Stimulated activated CD4-positive, alpha-beta T cell treated with anti-CD3 and anti-CD28 coated beads, Interleukin-1b, Interleukin-23, amount 100 ng/mL, for 24 hours (primary cell): ENCODE results near the gene NPM3.

Source experiments
- DNase-seq, 4 experiments: peaks; one replicate each; pipeline ENCODE4 v3.0.0-alpha.2; 2020; ENCODE audit warnings: low read depth in 4 of 4, low spot score in 1 of 4

NPM3 gene

DNA sequence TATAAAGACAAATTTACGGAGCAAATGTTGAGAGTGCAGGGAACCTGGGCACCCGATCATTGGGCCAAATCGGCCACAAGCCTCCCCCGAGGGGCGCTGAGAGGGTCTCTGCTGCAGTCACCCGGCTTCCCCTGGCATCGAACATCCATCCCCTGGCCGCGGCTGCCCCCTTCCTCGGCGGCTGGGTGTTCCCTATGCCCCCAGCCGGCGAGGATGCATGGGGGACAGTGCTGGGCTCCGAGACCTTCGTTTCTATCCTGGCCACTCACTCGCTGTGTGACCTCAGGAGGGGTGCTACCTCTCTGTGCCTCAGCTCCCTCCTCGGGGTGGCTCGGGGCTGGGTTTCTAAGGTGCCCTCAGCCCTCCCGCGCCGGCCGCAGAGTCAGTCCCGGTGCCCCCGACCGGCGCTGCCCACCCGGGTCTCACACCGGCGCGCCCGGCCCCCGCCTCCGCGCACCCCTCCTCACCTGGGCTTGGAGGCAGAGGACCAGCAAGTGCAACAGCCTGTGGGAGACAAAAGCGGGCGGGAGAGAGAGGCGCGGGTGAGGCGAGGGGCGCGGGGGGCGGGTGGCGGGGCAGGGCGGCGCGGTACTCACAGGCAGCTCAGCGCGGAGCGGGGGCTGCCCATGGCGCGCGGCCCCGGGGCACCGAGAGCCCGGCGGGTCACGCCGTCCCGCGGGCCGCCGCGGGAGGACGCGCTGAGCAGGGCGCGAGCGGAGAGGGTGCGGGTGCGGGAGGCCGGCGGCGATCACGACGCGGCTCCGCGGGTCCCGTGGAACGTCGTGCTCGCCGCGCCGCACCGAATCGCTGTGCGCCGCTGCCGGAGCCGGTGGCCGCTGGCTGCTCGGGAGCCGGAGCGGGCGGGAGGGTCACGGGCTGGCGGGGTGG, 7.7 kb downstream of the NPM3 start, which contains the start of gene FGF8:
TSS of gene FGF8 (minus strand) at position 842 of the 888 bp plus-strand sequence. CDS start at position 628, 214 bp downstream.
- no peak for DNase-seq

DNA sequence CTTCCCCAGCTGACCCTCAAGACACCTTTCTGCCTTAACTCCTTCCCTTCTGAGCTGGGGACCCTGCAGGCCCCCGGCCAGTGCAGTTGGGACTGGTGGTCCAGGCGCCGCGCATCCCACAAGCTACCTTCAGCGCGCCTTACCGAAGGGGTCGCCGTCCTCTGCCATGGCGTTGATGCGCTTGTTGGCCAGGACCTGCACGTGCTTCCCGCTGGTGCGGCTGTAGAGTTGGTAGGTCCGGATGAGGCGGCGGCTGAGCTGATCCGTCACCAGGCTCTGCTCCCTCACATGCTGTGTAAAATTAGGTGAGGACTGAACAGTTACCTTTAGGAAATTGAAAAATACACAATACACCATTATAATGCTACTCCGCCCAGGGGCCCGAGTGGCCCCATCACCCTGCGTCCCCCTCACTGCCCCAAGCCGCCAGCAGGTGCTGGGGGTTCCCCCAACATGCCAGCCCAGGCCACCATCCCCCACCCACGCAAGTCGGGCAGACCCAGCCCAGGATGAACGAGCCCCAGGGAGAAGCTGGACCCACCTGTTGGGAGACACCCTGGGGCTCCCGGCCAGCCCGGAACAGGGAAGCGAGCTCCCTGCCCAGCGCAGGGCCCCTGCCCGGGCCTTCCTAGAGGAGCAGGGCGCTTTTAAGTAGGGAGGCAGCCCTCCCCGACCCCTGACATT, 8.5 kb downstream of the NPM3 start:
- no peak for DNase-seq

DNA sequence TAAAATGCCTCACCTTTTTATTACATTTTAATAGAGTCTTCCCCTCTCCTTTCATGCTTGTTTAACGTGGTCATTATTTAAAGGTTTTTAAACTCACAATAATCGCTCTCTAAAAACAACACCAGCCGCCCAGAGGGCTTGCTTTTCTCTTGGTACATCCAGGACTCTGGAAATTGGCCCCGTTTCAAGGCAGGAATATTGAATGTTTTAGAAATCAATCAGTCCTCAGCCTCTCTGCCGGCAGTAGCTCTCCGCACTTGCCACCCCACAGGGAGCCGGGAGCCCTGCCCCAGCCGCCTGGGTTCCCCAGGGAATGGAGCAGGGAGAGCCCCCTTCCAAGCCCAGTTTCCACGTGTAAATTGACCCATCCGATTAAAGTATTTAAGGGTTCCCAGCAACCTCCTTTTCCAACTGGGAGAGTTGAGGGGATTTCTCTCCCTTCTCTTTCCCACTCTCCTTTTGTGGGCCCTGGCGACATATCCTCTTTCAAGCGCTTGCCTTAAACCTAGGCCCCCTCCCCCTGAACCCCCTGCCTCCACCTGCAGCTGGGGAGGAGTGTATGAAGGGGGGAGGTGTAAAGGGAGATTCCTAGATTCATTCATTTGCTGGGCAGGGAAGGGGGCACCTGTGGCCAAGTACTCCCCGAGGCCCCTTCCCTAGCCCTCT, 9.2 kb downstream of the NPM3 start:
- no peak for DNase-seq

DNA sequence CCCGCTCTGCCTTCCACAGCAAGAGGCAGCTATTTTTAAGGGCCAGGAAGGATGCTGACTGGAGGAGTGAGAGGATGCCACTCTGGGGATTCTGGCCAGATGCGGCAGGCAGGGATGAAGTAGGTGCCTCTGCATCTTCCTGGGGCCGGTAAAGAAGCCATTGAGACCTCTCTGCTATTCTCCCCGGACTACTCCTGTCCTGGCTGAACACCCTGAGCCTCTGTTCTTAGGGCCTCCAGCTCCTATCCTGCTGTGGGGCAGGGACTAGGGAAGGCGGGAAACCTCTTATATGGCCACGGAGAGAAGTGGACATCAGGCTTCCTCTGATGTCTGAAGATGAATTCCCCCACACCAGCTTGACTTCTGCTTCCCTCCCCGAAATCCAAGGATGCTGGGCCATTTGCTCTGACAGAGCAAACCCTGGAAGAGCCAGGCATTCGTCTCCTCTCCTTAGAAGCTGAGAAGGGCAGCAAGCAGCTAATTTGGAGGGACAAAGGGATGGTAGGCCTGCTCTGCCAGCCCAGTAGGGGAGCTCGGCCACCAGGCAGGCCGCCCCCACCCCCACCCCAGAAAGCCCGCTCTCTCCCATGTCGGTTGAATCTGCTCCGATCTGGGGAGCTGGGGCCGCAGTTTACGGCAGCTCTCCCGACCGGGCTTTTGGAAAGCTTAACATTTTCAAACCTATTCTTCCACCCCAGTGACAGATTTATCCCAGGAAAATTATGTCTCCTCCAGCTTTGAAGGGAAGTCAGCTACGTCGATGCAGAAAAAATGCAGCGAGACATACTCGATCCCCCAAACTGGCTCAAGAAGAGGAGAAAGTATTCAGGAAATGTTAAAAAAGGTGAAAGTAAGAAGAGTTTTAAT, 10.1 kb downstream of the NPM3 start:
- no peak for DNase-seq

DNA sequence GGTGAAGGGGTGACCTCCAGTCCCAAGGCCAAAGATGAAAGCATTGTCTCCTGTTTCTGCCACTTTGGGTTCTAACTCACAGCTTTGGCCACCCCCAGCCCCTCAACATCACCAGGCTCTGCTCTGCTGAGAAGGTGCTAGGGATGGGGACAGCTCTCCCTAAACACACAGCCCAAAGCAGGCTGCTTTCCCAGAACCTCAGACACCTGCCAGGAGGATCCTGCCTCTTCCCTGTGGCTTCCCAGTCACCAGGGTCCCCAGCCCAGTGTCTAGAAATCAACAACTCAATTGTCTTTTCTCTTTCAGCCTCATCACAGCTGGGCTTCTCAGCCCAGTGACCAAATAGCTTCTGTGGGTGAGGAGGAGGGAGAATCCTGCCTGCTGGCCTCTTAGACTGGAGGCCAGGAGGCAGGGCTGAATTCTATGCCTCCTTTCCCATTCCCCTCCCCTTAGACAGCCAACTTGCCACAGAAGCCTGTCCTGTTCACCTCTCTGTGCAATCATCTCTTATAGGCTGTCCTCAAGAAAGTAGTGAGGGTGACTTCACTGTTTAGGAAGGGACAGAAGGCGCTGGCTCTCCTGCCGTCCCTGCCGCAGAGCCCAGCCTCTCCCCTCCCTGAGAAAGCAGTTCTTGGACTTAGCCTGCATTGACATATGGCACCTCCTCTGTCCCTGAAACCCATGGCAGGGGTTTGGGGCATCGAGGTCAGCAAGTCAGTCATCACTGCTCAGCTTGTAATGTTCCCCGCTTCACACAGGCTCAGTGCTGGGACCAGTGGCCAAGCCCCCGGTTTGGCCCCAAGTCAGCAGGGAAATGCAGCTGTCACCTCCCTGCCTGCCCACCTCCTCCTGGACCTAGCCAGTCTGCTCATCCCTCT, 11.0 kb downstream of the NPM3 start:
- DNase-seq = no peak

DNA sequence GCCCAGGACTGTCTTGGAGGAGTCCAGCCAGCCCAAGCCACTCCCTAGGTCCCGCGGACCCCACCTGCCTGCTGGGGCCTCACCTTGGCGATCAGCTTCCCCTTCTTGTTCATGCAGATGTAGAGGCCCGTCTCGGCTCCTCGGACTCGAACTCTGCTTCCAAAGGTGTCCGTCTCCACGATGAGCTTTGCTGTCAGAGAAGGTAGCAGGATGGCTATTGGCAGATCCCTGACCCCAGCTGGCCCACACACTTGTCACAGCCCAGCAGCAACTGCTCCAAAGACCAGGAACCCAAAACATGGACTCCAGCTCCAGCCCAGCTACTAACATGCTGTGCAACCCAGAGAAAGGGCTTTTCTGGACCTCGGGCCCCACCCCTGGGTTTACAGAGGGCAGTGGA, 11.9 kb downstream of the NPM3 start:
- DNase-seq = no peak

DNA sequence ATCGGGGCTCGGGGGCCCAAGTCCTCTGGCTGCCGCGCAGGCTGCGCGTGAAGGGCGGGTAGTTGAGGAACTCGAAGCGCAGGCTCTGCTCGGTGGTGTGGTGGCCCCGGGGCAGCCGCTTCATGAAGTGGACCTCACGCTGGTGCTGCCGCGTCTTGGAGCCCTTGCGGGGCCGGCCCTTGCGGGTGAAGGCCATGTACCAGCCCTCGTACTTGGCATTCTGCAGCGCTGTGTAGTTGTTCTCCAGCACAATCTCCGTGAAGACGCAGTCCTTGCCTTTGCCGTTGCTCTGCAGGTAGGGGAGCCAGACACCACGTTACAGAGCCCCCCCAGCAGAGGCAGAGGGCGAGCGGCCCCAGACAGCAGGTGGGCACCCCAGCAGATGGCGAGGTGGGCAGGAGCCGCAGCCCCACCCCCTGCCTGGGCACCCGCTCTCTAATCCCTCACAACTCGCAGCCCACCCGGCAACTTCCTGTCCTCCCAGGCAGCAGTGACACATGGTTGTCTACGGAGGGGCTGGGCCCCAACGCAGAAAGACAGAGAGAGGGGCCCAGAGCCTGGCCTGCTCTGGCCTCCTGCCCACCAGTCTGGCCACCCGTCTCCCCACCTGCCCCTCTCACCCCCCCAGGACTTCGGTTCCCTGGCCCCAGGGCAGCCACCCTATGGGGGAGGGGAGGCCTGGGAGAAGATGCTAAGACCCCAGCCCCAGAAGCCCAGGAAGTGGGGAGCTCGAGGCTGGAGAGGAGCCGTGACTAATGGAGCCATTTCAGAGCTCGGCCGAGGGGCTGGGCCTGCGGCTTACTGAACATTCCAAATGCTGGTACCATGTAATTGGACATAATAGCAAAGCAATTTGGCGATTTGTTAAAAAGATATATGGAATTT, 12.7 kb downstream of the NPM3 start:
- DNase-seq = no peak

DNA sequence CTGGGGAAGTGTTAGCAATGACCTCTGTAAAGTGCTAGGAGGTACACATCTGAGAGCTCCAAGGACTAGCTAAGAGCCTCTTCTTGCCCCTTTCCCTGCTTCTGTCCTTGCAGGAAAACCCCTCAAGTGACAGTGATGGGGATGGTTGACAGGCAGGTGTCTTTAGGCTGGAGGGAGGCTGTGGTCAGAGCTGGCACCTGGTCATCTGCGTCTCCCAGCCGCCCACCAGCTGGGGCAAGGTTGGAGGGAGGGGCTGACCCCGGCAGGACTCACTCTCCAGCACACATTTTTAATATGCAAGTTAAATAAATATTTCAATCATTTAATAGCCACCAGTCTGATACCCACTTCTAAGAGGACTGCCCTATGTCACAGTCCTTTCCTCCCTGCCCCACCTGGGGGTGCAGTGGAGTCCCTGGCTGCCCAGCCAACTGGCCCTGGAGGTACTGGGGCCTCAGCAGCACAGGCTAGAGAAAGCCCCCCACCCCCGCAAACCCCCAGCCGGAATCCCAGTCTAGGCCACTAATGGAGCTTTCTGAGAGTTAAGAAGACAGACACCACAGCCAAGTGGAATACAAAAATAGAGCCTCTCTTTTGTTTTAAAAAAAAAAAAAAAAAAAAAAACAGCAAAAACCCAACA, 13.6 kb downstream of the NPM3 start:
- DNase-seq = no peak

DNA sequence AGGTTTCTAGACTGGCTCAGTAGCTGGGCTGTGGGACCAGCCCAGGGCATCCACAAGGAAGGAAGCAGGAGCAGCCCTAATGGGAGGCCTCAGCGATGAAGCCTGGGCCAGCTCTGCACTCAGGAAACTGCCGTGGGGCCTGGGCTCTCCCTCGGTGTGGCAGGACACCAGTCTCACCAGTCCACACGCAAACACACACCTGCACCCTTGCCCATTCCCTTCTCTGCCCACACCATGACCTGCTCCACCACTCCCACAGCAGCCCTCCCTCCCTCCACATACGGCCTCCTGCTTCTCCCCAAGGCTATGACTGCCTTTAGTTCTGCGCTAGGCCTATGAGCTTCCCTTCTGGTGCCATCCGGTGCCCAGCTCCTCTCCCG, 14.5 kb downstream of the NPM3 start:
- no peak for DNase-seq

DNA sequence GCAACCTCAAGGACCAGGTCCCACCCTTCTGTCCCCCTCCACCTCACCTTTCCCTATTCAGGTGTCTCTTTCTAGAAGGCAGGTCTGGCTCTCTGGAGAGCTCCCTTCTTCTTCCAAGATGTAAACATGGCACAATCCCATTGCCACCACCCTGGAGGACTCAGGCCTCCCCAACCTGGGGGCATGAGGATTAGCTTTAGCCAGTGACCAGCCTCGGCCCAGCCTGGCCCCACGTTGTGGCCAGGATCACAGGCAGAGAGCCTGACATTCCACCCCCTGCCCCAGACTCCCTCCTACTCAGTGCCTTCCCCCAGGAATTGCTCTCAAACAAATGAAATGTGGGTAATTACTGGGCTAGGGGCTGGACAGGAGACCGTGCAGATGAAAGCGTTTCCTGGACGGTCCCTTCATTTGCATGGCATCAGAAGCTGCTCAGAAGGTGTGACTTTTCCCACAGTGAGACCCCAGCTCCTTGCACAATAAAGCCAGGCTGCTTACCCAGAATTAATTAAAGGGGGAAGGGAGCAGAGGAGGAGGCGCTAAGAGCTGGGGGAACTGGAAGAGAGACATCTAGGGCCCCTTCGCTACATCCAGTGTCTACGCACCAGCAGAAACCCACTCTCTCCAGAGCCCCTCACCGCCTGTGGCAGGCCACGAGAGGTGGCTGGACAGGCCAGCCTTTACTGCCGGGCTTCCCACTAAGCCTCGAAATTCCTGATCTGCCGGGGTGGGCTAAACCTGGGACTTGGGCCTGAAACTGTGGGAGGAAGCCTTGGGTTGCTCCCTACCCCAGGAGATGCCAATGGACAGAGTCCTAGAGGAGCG, 15.1 kb downstream of the NPM3 start:
- DNase-seq = no peak

DNA sequence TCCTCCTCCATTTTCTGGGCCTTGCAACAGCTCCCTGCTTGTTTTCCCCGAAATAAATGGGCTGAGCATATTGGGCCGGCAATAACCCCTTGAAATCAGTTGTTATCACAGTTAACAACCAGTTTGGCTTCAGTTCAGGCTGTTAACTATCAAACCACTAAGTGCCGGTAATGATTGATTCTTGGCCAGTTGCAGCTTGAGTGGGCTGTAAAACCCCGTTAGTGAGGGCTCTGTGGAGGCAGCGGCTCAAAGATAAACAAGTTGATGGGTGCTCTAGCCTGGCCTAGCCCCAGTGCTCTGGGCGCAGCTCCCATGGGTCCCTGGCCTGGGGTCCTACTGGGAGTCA, 15.7 kb downstream of the NPM3 start:
- DNase-seq = no peak

DNA sequence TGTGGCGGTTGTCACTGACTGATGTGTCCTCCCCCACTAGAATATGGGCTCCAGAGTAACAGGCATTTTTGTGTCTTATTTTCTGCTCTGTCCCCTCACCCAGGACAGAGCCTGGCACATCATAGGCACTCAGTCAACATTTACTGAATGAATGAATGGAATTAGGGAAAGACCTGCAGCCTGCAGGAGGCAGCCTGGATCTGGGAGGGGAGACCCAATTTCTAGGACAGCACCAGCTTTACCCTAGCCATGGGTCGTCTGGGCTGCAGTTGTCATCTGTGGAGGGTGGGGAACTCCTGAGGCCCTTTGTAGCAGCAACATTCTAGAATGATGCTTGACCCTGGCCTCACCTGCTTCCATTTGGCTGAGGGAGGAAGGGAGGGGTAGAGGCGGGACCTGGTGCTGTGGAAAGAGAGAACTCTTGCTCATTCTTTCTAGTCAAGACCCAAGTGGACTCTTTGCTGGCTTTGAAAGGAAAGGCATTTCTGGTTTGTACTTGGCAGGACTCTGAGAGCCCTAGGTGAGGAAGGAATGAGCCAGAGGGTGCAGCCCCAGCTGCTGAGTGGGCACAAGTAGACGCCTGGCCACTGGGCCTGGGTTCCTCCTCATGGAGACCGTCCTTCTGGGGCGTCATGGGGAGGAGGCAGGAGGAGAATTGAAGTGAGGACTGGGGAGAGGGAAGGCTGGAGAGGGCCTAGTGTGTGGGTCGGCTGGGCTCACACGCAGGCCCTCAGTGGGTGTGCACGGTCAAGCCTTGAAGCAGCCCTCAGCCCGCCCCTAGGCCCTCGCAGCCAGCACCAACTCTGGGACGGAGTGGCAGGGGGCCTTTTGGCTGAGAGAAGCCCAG, 16.3 kb downstream of the NPM3 start:
- no peak for DNase-seq

DNA sequence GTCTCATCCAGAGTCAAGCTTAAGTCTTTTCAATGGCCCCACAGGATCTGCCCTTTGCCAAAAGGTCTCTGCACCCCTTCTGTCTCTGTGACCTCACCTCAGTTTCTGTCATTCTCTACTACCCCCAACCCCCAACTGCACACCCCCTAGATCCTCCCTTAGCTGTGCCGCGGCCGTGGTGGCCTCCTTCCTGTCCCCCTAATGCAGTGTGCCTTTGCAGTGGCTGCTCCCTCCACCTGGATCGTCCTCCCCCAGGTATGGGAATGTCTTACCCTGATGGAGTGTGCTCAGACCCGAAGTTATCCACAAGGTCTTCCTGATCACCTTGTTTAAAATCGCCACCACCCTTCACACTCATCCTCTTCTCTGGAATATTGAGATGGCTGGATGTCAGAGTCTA, 16.9 kb downstream of the NPM3 start:
- DNase-seq = no peak

DNA sequence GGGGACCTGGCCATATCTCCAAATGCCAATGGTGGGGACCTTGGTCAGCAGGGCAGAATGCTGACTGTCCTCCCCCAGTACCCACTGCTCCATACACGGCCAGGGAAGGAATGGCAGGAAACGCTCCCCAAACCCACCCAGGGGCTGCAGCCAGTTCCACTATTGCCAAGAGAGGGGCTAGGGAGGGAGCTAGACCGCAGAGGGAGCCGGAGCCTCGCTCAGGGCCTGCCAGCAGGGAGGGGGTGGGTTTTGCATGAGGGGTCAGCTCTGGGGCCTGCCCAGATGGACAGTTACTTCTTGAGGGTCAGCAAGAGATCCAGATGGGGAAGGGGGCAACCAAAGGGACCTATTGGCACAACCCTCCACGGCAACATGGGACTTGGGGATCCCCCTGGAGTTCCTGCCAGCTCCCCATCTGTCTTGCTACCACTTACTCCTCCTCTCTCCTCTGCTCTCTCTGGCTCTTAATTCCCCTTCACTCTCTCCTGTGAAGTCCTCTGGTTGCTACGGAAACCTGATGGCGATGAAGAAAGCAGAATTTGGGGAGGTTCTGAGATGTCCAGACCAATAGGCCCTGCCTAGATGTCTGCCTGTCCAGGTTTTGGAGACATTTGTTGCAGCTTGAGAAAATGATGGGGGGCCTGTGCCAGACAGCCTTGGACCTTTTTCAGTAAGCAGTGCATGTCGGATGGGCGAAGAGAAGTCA, 20.0 kb downstream of the NPM3 start:
- DNase-seq = no peak

DNA sequence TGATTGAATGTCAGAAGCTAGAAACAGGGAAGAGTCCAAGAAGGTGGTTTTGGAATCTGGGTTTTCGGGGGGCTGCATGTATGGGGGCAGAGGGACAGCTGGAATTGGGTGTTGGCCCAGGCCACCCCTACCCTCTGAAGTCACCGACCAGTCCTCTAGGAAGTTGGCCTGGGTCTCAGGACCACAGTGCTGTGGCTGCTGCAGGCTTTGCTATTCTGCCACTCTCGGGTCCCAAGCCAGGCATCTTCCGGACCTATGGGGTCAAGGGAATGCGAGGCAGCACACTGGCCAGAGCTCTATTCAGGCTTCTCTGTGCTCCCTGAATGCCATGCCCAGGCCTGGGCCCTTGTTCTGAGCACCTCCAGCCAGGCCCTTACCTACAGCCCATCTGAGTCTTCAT, 20.5 kb downstream of the NPM3 start:
- no peak for DNase-seq

DNA sequence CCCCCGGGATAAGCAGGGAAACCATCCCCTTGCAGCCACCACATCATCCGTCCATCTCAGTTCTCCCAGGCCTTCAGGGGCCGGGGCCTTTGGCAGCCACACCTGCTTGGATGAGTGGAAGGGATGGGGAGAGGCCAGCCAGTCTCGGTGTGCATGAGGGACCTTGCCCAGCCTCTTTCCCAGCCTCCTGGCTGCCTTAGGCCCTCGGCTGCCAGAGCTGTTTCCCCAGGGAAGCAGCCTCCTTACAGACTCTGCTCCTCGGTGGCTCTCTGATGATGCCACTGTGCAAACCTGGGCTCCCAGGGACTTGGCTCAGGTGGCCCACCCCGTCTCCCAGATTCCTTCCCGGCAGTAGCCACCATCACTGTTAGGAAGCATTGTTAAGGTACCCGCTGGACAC, 22.0 kb downstream of the NPM3 start:
- no peak for DNase-seq
